Measurements from ENCODE around the gene GULP1.
"Not testable (repeated sequence)": the region's sequence is repeated elsewhere in the genome, so short reads cannot be mapped to it uniquely, and the experiment has no call there.

Gene GULP1

DNA sequence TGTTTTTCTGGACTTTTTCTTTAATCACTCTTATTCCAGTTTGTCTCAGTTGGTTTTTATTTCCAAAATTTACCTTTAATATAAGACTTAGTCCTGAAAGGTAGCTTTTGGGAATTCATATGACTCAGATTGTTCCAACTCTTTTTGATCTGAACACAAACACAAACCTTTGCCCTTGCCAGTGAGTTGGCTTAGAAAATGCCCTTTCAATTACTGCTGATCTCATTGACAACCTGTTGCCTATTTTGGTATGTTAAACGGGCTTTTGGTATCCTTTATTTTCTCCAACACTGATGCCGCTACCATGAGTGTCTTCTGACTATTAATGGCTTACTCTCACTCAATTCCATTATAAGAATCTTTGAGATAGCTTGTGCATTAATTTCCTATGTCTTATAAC is 143.4 kb downstream of the GULP1 start:
- DNase-seq, result no peak

- DNase-seq, result no peak
Observed at GRCh38 chr2:188437537-188437936, 145.9 kb downstream of the GULP1 start.

- DNase-seq, result no peak
Observed at GRCh38 chr2:188439986-188440385, 148.3 kb downstream of the GULP1 start.

DNA sequence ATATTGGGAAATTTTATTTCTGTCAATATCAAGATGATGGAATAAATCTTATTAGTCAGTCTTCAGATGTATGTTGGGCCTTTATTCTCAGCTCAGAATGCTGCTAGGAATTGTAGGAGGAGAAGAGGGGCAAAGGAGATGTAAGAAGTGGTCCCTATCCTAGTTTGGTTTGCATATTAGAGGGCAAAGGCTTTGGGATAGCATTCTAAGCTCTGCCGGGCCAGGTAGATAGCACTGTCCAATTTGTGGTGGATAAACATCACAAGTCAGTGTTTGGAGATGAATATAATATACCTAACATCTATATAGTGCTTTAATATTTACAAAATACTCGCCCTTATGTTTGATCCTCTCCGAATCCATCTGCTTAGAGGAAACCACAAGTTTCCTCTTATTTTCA is 149.2 kb downstream of the GULP1 start:
- no peak for DNase-seq

DNA sequence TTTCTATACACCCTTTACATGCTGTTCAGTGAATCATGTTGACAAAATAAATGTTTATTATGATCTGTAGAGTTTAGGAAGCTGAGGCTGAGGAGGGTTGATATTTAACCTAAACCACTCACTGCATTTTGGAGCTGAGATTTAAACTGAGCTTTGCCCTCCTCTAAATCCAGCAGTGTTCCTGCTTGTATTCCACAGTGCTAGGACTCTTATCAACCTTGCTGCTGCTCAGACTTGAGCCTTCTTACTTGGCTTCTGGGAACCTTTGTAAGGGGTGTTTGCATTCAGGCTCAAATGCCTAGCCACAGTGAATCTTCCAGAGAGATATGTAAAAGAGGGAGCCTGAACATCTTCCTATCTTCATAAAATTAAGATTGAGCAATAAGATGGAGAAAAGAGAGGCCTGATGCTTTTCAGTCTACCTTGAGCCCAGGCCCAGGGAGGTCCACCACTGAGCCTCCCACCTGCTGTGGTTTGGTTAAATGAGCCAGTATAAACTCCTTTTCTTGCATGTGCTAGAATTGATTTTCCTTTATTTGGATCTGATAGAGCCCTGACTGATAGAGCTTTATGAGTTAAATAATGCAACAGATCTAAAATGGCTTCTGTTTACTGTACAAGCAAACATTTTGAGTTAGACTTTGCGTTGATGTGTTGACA is 149.7 kb downstream of the GULP1 start:
- DNase-seq, result no peak

GRCh38 chr2:188443207-188443606 is 151.5 kb downstream of the GULP1 start:
- DNase-seq, result no peak

DNA sequence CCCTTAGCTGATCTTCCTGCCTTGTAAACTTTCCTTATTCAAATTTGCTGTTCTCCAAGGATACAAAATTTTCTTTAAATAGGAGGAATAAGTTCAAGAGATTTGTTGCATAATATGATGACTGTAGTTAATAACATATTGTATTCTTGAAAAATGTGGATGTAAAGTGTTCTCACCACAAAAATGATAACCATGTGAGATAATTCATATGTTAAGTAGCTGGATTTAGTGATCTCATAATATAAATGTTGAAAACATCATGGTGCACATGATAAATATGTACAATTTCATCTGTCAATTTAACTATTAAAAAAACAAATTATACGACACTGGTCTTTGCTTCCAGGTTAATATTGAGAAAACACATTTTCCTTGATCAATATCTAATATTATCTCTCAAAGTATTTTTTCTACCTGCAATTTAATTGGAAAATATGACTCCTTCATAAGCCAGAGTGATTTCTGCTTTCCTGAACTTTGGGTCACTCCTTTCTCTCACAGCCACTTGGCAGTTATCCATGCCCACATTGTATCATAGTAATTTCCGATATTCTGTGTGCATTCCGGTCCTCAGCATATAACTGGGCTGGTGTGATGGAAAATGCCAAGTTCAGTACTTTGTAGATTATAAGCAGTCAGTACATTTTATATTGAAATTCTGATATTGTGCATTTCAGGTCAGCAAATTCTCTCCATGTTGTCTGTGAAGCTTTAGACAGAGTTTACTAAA is 152.6 kb downstream of the GULP1 start:
- no peak for DNase-seq

DNA sequence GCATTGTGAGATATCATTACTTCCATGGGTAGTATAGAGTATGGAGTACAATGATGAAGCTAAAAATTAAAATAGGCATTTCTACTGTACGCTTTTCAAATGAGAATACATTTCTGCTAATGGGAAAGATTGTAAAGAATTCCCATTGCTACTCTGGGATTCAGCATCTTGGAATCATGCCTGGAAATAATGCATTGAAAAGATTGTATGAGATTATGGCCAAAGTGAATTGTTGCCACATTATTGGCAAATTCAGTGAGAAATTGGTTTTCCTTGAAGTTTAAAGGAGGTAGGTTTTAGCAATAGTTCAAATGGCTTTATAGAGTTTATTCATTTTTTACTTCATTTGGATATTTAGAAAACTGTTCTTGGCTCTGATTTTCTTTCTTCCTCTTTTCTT is 157.9 kb downstream of the GULP1 start:
- DNase-seq, result no peak

DNA sequence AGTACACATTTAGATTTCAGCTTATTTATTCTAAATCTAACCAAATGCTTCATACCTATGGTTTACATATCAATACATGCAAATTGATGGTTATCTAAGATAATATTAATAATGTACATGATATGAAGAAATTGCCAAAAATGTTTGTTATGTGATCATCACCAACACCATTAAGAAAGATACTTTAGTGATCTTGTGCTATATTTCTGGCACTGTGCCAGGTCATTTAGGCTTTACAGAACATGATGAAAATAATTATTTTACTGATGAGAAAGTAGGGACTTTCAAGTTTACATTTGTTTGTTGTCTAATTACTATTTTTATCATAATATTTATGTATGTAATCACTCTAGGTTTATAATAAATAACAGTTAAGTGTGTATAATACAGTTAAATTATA is 158.3 kb downstream of the GULP1 start:
- DNase-seq, result no peak

DNA sequence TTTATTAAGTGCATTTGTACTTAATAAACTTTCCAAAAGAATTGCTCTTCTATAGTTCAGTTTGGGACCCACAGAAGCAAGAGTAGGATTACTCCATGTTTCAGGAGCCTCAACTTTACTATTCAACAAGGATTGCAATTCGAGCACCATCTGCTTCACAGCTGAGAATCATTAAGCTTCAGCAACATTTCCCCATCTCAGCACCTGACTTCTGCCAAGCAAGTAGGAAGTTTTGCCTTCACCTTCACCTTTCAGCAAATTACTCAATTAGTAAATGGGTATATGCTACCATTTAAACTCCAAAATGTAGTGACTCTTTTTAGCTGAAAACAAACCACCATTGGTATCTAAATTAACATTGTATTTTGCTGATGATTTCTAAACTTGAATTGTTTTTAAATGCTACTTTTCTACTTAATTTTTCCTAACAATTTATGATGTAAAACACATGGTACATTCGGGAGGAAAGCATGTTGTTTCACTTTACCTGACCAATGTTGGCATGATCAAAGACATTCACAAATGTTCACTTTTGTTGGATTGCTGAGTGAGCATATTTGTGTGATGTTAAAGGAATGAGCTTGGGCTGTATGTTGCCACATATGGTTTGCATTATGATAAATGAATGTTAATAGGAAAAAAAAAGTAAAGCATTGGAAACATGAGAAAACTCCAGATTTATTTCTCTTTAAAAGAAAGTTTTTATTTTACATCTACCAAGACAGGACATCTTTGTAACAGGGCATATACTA is 159.2 kb downstream of the GULP1 start:
- DNase-seq, result peak; percentile 37

DNA sequence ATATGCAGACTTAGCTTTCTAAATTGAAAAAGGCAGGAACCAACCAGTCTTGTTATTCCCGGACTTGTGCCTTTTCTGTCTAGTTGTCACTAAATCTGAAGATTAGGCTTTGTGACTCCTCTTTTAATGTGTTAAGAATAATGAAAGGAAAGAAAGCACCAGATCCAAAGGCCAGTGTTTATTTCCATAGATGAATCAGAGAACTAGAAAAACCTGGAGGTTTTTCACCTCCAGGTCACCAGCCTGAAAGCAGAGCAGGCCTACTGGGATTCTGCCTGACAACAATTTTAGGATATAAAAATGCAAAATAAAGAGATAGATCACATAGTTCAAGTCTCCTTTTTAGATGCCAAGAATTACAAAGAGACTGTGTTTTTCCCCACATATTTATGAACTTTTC is 160.4 kb downstream of the GULP1 start:
- DNase-seq, result no peak

DNA sequence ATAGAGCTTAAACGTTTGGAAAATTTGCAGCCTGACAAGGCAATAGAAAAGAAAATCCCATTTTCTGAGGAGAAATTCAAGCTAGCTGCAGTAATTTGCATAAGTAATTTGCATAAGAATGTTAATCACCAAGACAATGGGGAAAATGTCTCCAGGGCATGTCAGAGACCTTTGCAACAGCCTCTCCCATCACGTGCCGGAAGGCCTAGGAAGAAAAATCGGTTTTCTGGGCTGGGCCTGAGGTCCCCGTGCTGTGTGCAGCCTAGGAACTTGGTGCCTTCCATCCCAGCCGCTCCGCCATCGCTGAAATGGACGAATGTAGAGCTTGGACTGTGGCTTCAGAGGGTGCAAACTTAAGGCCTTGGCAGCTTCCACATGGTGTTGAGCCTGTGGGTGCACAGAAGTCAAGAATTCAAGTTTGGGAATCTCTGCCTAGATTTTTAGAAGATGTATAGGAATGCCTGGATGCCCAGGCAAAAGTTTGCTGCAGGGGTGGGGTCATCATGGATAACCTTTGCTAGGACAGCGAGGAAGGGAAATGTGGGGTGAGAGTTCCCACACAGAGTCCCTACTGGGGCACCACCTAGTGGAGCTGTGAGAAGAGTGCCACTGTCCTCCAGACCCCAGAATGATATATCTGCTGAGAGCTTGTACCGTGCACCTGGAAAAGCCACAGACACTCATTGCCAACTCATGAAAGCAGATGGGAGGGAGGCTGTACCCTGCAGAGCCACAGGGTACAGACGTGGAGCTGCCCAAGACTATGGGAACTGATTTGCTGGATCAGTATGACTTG is 164.6 kb downstream of the GULP1 start:
- DNase-seq, result no peak

GRCh38 chr2:188459061-188459460 is 167.4 kb downstream of the GULP1 start:
- no peak for DNase-seq

DNA sequence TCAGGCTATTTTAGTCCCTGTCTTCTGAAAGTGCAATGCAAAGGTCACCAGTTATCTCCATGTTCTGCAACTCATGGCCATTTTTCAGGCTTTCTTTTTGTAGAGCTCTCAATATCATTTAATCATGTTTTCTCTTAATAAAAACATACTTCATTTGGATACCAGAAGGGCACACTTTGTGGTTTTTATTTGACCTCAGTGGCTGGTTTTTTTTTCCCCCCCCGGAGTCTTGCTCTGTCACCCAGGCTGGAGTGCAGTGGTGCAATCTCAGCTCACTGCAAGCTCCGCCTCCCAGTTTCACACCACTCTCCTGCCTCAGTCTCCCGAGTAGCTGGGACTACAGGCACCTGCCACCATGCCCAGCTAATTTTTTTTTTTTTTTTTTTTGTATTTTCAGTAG is 174.4 kb downstream of the GULP1 start:
- not testable (repeated sequence) for DNase-seq

DNA sequence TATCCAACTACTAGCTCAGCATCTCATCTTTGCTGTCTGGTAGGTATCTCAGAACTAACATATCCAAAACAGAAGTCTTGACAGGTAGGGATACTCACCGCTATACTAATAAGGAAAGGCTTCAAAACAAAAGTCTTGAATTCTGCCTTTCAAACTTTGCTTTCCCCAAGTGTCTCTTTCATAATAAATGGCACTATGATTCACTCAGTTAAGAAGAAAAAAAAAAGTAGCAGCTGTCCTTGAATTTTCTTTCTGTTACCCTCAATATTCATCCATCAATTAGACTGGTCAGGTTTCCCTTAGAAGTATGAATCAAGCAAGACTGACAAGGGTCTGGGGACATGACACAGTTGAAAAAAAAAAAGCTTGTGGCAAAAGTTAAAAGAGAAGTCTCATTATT is 175.1 kb downstream of the GULP1 start:
- DNase-seq, result no peak

DNA sequence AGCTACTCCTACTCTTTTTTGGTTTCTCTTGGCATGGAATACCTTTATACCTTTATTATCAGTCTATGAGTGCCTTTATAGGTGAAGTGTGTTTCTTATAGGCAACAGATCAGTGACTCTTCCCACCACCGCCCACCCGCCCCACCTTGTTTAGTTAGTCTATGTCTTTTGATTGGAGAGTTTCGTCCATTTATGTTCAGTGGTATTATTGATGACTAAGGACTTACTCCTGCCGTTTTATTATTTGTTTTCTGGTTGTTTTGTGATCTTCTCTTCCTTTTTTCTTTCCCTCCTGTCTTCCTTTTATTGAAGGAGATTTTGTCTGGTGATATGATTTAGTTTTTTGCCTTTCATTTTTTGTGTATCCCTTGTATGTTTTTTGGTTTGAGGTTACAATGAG is 179.5 kb downstream of the GULP1 start:
- no peak for DNase-seq

- no peak for DNase-seq
Observed at GRCh38 chr2:188473306-188473705, 181.6 kb downstream of the GULP1 start.

GRCh38 chr2:188474316-188474715 is 182.6 kb downstream of the GULP1 start:
- no peak for DNase-seq

DNA sequence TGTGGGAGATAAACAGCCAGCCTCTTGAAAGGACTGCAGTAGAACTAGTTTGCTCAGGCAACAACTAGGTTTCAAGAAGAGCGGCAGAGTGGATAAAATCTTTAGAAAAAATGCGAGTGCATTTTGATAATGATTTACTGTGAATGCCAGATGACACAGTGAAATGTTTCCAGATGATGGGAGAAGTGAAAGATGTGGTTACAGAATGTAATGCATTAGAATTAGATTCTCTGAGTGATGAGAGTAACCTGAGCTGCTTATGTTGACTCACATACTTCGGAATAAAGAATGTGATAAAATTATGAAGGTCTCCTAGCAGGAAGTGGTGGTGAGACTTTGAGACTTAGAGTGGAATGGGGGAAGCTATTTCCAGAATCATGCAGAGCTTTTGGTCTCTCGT is 184.3 kb downstream of the GULP1 start:
- DNase-seq, result no peak

DNA sequence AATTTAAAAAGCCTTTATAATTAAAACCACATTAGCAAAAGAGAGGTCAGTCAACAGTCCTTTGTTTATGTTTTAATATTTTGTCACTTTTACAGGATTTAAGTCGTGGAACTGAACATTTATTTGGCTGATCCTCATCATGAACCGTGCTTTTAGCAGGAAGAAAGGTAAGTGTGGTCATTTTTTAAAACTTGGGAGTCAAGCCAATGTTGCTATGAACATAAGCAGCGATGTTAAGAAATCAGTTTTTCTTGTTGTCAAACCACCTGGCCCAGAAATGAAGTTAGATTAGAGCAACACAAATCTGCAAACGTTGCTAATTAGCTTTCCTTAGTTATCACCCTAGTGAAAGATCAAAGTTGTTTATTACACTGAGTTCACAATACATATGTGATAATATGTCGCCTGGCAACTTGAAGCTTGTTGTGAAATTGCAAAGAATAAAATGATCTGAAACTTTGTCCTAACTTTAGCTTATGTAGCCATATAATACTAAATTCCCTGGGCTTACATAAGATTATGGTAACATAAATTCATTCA is 186.0 kb downstream of the GULP1 start:
- no peak for DNase-seq

- DNase-seq, result no peak
Observed at GRCh38 chr2:188478724-188479123, 187.1 kb downstream of the GULP1 start.

DNA sequence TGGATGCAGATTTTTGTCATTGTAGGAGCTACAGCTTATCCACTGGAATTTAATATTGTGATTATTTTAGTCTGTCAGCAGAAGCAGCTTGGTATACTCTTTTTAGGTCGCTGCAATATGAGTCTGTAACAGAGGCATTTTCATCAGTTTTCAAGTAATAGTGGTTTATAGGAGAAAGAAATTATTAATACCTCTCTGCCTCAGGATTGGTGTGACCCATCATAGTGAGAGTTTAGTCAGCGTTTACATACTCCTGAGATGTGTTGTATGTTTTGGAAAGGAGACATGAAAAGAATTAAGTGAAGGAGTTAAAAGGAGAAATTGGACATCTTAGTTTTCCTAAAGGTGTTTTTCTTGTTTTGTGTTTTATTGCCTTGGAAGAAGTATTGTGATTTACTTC is 189.8 kb downstream of the GULP1 start:
- no peak for DNase-seq

GRCh38 chr2:188485496-188485895 is 193.8 kb downstream of the GULP1 start:
- DNase-seq, result no peak

Data from amniotic stem cell (primary cell).